ENCODE results near the gene TIMP2. TPM values are rescaled to one million over a fixed set of nuclear protein-coding genes. Genes with fewer than 3 reads are reported as not detected.
A peak's percentile ranks its signal among the peaks of the same experiment; 100 is the strongest.

The TIMP2 gene
- total and polyA plus RNA-seq, 2 of the 8 experiments (the other 6 are each of a cell fraction or from before 2014, with no cell fraction given): 18.2 to 43.3 TPM

DNA sequence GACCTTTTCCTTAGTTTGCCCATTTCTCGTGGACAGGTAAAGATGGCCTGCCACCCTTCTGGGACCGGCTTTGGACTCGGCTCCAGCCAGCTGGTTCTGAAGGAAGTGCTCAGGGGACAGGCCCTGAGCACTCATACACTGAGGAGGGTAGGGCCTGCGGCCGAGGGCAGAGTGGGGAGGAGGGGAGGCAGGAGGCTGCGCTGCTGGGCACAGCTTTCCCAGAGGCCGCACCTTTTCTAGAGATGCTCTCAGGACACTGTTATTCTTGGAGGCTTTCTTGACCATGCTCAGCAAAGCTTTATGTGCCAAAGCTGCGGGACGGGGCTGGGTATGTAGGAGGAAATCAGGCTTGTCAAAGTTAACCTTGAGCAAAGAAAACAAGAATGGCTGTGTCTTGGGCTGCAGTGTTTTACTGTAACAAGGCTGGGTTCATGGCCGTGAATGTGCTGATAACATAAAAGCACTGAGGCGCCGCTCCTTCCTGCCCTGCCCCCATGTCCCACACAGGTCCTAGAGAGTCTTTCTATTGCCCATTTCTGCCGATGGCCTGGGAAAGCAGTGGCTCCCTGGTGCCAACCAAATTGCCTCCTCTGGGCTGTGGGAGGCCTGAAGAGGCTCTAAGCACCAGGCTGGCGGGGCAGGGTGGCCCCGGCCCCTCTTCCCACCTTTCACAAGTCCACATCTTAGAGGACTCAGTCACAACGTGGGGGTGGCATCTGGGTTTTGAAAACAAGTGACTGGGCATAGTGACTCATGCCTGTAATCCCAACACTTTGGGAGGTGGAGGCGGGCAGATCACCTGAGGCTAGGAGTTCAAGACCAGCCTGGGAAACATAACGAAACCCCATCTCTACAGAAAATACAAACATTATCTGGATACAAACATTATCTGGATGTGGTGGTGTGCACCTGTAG, 22.3 kb upstream of the TIMP2 start:
- Histone ChIP-seq H3K79me2 (ENCODE audit: control insufficient read depth in 1 of 2, insufficient read depth in 2 of 2, low read length in 2 of 2) (no peaks in the 10 kb centered on the region), H2BK120ac (replicated peaks; ENCODE audit: low read depth, low read length) (no peak overlapping the region), H3K9ac (replicated peaks in 1 of 4; ENCODE audit: extremely low read depth in 1 of 4, low read depth in 3 of 4, low read length in 3 of 4) (no peak overlapping the region), H2BK12ac (ENCODE audit: low read depth, low read length) (no peak overlapping the region), H3K79me1 (ENCODE audit: low read depth, low read length) (no peaks in the 10 kb centered on the region), H3K14ac (ENCODE audit: insufficient read length) (no peak overlapping the region), H2BK5ac (ENCODE audit: low read depth, low read length) (no peak overlapping the region), H4K20me1 (replicated peaks in 1 of 2; ENCODE audit: control insufficient read depth in 1 of 2, insufficient read depth in 2 of 2, low read length in 2 of 2) (peaks cover 0 to 1% of the 10 kb centered on the region in 2 experiments), H4K8ac (ENCODE audit: extremely low read depth, insufficient read depth, low read length) (no peak overlapping the region; the same call in 1 of the 2 replicates), H3K4me3 (ENCODE audit: extremely low read depth in 1 of 4, insufficient read depth in 2 of 4, low read depth in 3 of 4, low read length in 4 of 4) (no peak overlapping the region), H3K27ac (ENCODE audit: low read depth, low read length) (no peak overlapping the region), H4K91ac (replicated peaks; ENCODE audit: insufficient read length, low read length) (no peak overlapping the region), H2BK20ac (ENCODE audit: low read length) (no peak overlapping the region), H3K23me2 (ENCODE audit: low read depth, low read length) (no peaks in the 10 kb centered on the region), H4K5ac (ENCODE audit: insufficient read length, low read depth, low read length) (no peak overlapping the region), H2AK5ac (ENCODE audit: low read depth, low read length) (no peak overlapping the region), H3K36me3 (ENCODE audit: control insufficient read depth in 2 of 4, insufficient read depth in 4 of 4, low read length in 3 of 4) (no peaks in the 10 kb centered on the region), H3K4me1 (replicated peaks in 1 of 4; ENCODE audit: control insufficient read depth in 3 of 4, insufficient read depth in 4 of 4, low read length in 3 of 4) (peaks cover 0 to 1% (median 0%) of the 10 kb centered on the region in 4 experiments; a peak in 2 of 7 replicates), H2BK15ac (ENCODE audit: low read length) (no peak overlapping the region), H3K9me3 (ENCODE audit: insufficient read depth in 2 of 2, low read depth in 1 of 2, low read length in 1 of 2) (peaks cover 10 to 15% of the 10 kb centered on the region in 2 experiments; a peak in 3 of 4 replicates), H3K23ac (ENCODE audit: insufficient read length) (no peak overlapping the region), H2AFZ (ENCODE audit: low read length) (peak overlapping the region; percentile 13; the same call in 1 of the 2 replicates), H3K4ac (replicated peaks; ENCODE audit: insufficient read length, low read depth, low read length) (no peak overlapping the region), H3K27me3 (replicated peaks in 1 of 4; ENCODE audit: control insufficient read depth in 3 of 4, extremely low read depth in 1 of 4, insufficient read depth in 3 of 4, low read length in 3 of 4) (no peaks in the 10 kb centered on the region), H3K4me2 (ENCODE audit: insufficient read depth in 1 of 2, low read depth in 2 of 2, low read length in 2 of 2) (no peak overlapping the region), H3K18ac (ENCODE audit: extremely low read depth, low read length) (no peak overlapping the region), H3K56ac (replicated peaks; ENCODE audit: insufficient read length, low read depth, low read length) (no peak overlapping the region)
- ChIA-PET CTCF (ENCODE audit: partially characterized antibody) (interaction anchor here (1.2 to 3.1 kb wide), 4 partner anchors 9 to 24 kb away, joined by 4 to 15 read pairs (median 6); no protein-coding TSS in a partner anchor), POLR2A (ENCODE audit: partially characterized antibody) (interaction anchor here (0.6 kb wide), 1 partner anchor 1087 kb away, joined by 3 read pairs; no protein-coding TSS in a partner anchor)
- DNase-seq (ENCODE audit: low read depth in 1 of 2, low spot score in 2 of 2): no peak
- WGBS, 2 experiments (ENCODE audit: extremely low coverage in 1 of 2, insufficient coverage in 1 of 2, insufficient read length in 1 of 2, insufficient replicate concordance in 2 of 2, low coverage in 1 of 2, low lambda C conversion rate in 2 of 2, missing lambda C conversion rate in 1 of 2): 85% methylated on average over 18 of the region's 18 CpGs; no CpG with 5 or more reads in 1 of the 2 experiments
- FAIRE-seq: no peak
- TF ChIP-seq TAF1 (IDR thresholded peaks at IDR 0.05; ENCODE audit: low read depth, low read length): no peak
- TF ChIP-seq TCF12 (IDR thresholded peaks at IDR 0.05; ENCODE audit: low read depth, low read length): no peak
- TF ChIP-seq POU5F1 (IDR thresholded peaks at IDR 0.05; ENCODE audit: low read depth, low read length): no peak
- no peak for TF ChIP-seq CHD1 (IDR thresholded peaks at IDR 0.05; ENCODE audit: low read depth, low read length)
- TF ChIP-seq GTF2F1 (IDR thresholded peaks at IDR 0.05; ENCODE audit: borderline replicate concordance, low read depth, low read length): no peak
- TF ChIP-seq SIN3A (conservative IDR thresholded peaks at IDR 0.05 in 1 of 2, IDR thresholded peaks at IDR 0.05 in 1 of 2; ENCODE audit: low read depth in 1 of 2, low read length in 2 of 2): no peak
- no peak for TF ChIP-seq CTBP2 (IDR thresholded peaks at IDR 0.05; ENCODE audit: borderline replicate concordance, insufficient read depth, insufficient read length, low read length)
- TF ChIP-seq FOSL1 (IDR thresholded peaks at IDR 0.05; ENCODE audit: insufficient read depth, low read depth, low read length): no peak
- TF ChIP-seq RXRA (IDR thresholded peaks at IDR 0.05; ENCODE audit: insufficient read depth, low read depth, low read length): no peak
- no peak for TF ChIP-seq HDAC2 (IDR thresholded peaks at IDR 0.05; ENCODE audit: borderline replicate concordance in 1 of 2, low read depth in 2 of 2, low read length in 2 of 2)
- TF ChIP-seq CBX5 (IDR thresholded peaks at IDR 0.05; ENCODE audit: low read depth, low read length): no peak

Data from H1 (cell line).